ENCODE results near the gene UBL4A. TPM values are rescaled to one million over a fixed set of nuclear protein-coding genes. Genes with fewer than 3 reads are reported as not detected.

Gene UBL4A
- total and polyA plus RNA-seq, 8 donors, result 8.0 to 50.1 (median 27.3) TPM

DNA sequence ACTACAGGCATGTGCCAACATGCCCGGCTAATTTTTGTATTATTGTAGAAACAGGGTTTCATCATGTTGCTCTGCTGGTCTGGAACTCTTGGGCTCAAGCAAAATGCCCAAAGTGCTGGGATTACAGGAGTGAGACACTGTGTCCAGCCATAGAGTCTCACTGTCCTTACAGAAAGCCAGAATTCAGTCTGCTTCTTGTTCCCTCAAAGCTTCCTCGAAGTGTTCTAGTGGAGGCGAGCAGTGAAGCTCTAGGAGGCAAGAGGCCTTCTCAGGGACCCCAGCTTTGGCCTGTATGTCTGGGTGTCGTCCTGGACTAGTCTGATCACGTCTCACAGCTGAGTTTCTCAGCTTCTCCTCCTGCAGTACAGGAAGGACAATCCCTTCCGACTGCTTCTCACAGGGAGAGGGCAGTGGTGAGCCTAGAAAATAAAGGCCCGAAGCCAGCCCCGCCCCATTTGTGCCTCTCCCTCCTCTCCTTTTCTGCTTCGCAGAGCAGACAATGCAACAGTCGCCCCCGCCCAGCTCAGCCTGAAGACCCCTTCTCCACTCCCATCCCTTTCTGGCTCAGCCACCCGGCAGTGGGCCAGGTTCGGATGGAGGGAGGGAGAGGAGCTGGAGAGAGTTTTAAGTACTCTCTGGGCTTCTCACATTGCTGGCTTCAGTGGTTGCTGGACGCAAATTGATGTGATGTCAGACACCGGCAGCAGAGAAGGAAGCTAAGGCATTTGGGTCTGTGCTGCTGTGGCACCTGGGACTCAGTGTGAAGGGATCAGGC, 40.7 kb upstream of the UBL4A start:
- WGBS, 5 donors, result 3 to 17% (median 8%) methylated on average over 8 to 15 of the region's 15 CpGs
- DNase-seq, result peak; percentile 76 to 93
- H3K27me3 ChIP-seq, result peaks cover 0 to 4% (median 0%) of the 10 kb centered on the region in 3 donors
- peaks cover 1 to 15% (median 7%) of the 10 kb centered on the region in 4 donors for H3K36me3 ChIP-seq
- H3K4me3 ChIP-seq, result peak overlapping the region; percentile 13 to 28 (median 22)
- no peaks in the 10 kb centered on the region for H3K9me3 ChIP-seq
- intact Hi-C loops (cut with DNase I; ENCODE audit: low total_unique reads), result no loop called here
- TF ChIP-seq, protein P1, sequence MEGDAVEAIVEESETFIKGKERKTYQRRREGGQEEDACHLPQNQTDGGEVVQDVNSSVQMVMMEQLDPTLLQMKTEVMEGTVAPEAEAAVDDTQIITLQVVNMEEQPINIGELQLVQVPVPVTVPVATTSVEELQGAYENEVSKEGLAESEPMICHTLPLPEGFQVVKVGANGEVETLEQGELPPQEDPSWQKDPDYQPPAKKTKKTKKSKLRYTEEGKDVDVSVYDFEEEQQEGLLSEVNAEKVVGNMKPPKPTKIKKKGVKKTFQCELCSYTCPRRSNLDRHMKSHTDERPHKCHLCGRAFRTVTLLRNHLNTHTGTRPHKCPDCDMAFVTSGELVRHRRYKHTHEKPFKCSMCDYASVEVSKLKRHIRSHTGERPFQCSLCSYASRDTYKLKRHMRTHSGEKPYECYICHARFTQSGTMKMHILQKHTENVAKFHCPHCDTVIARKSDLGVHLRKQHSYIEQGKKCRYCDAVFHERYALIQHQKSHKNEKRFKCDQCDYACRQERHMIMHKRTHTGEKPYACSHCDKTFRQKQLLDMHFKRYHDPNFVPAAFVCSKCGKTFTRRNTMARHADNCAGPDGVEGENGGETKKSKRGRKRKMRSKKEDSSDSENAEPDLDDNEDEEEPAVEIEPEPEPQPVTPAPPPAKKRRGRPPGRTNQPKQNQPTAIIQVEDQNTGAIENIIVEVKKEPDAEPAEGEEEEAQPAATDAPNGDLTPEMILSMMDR (IDR thresholded peaks at IDR 0.05), result peak in 4 of 7 experiments; percentile 19 to 46 (median 32)
- no peak for TF ChIP-seq EP300 (IDR thresholded peaks at IDR 0.05)
- TF ChIP-seq POLR2A (IDR thresholded peaks at IDR 0.05), result no peak
- TF ChIP-seq POLR2AphosphoS5 (IDR thresholded peaks at IDR 0.05), result peak in 1 of 3 donors; percentile 46
- peaks cover 0 to 12% (median 6%) of the 10 kb centered on the region in 4 donors for H3K4me1 ChIP-seq
- peak overlapping the region; percentile 39 to 77 (median 69) for H3K27ac ChIP-seq

DNA sequence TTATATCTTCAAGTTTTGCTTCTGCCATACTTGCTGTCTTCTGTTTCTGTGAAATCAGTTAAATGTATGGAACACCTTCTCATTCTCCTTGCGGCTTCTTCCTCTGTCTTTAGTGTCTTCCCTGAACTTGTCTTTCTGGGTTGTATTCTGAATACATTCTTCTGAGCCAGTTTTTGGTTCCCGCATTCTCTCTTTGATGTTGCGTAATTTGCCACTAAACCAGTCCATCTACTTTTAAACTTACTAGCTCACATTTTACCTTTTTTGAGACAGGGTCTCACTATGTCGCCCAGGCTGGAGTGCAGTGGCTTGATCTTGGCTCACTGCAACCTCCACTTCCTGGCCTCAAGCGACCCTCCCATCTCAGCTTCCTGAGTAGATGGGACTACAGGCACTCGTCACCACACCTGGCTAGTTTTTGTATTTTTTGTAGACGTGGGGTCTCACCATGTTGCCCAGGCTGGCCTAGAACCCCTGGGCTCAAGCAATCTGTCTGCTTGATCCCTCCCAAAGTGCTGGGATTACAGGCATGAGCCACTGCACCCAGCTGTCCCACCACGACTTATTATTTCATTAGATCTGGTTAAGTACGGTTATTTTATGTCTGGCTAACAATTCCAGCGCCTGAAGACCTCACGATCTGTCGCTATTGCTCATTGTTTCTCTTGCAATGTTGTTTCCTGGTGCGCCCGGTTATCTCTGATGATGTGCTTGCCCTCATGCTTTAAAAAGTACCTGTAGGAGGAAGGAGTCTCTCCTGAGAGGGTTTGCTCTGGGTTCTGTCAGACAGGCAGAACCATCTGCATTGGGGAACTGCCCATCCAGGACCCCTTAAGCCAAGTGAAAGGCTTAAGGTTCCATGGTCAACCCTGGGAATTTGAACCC, 39.4 kb upstream of the UBL4A start:
- Histone ChIP-seq H3K36me3 (peaks cover 0 to 3% (median 0%) of the 10 kb centered on the region in 4 donors), H3K4me3 (no peak overlapping the region), H3K27me3 (peaks cover 0 to 4% (median 0%) of the 10 kb centered on the region in 3 donors), H3K4me1 (peaks cover 0 to 12% (median 6%) of the 10 kb centered on the region in 4 donors), H3K27ac (no peak overlapping the region), H3K9me3 (no peaks in the 10 kb centered on the region)
- TF ChIP-seq POLR2A (IDR thresholded peaks at IDR 0.05) (no peak), EP300 (IDR thresholded peaks at IDR 0.05) (no peak), POLR2AphosphoS5 (IDR thresholded peaks at IDR 0.05) (no peak)
- TF ChIP-seq, protein P1 (IDR thresholded peaks at IDR 0.05), result no peak
- DNase-seq, result no peak
- intact Hi-C loops (cut with DNase I; ENCODE audit: low total_unique reads), result no loop called here
- 68 to 83% (median 81%) methylated on average over 14 of the region's 14 CpGs for WGBS, 5 donors

DNA sequence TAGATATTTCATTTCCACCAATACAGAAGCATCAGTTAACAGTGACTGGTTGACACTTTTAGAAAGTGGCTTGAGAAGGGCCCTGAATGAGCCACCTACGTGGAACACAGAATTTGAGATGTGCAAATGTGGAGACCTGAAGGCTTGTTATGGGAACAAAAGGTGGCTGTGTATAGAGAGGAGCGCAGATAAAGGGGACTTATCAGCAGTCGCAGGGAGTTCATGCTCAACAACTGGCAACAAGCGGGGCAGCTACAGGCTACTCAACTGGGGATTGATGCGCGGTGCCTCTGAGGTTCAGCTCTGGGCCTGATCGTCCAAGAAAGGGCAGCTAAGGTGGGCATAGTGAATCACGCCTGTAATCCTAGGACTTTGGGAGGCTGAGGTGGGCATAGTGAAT, 33.0 kb upstream of the UBL4A start:
- Histone ChIP-seq H3K4me3 (no peak overlapping the region), H3K36me3 (no peaks in the 10 kb centered on the region), H3K27me3 (peaks cover 0 to 3% (median 0%) of the 10 kb centered on the region in 3 donors), H3K9me3 (no peaks in the 10 kb centered on the region), H3K27ac (no peak overlapping the region), H3K4me1 (peaks cover 7 to 20% (median 16%) of the 10 kb centered on the region in 4 donors)
- 81 to 96% (median 92%) methylated on average over 5 to 8 of the region's 8 CpGs for WGBS, 5 donors
- intact Hi-C loops (cut with DNase I; ENCODE audit: low total_unique reads), result no loop called here
- no peak for DNase-seq
- TF ChIP-seq EP300 (IDR thresholded peaks at IDR 0.05) (no peak), POLR2AphosphoS5 (IDR thresholded peaks at IDR 0.05) (no peak), POLR2A (IDR thresholded peaks at IDR 0.05) (no peak)
- TF ChIP-seq, protein P1 (IDR thresholded peaks at IDR 0.05), result no peak

DNA sequence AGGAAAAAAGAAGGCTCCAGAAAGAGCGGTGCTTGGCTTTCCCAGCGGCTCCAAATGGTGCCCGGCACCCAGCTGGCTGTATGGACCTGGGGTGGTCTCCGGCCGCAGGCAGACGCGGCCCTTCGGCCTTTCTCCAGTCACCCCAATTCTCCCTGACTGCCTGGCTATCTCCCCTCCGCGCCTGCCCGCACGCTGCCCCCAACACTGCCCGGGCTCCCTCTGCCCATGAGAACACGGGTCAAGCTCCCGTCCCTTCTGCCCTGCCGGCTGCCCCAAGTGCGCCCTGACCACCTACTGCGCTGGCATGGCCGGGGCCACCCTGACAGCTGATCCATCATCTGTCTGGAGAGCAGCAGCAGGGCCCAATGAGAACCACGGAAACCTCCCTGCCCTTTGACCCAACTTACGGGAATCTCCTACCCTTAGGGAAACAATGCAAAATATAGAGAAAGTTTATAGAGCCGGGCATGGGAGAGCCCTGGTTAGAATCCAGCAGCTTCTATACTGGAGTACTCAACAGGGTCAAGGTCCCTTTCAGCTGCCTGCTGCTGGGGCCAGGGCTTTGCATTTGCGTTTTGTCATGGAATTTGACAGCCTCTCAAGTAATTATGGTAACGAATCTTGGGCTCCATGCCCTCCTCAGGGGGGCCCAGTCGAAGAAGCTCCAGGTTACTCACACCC, 30.8 kb upstream of the UBL4A start:
- DNase-seq, result peak in 1 of 2 donors; percentile 63
- TF ChIP-seq POLR2AphosphoS5 (IDR thresholded peaks at IDR 0.05) (no peak), POLR2A (IDR thresholded peaks at IDR 0.05) (no peak), EP300 (IDR thresholded peaks at IDR 0.05) (no peak)
- TF ChIP-seq, protein P1 (IDR thresholded peaks at IDR 0.05), result no peak
- intact Hi-C loops (cut with DNase I; ENCODE audit: low total_unique reads), result no loop called here
- no peaks in the 10 kb centered on the region for H3K9me3 ChIP-seq
- H3K36me3 ChIP-seq, result no peaks in the 10 kb centered on the region
- peaks cover 0 to 3% (median 0%) of the 10 kb centered on the region in 3 donors for H3K27me3 ChIP-seq
- peak overlapping the region; percentile 57 to 63 (median 62) for H3K4me3 ChIP-seq
- 38 to 63% (median 39%) methylated on average over 16 to 25 of the region's 25 CpGs for WGBS, 5 donors
- H3K27ac ChIP-seq, result peak overlapping the region; percentile 6 to 97 (median 92)
- H3K4me1 ChIP-seq, result peaks cover 7 to 27% (median 16%) of the 10 kb centered on the region in 4 donors
